ENCODE results near the gene ZBTB8A. TPM values are rescaled to one million over a fixed set of nuclear protein-coding genes. Genes with fewer than 3 reads are reported as not detected.

Gene ZBTB8A
- polyA plus RNA-seq, 3 donors = 0.08 TPM; not detected in 2

- no peak overlapping the region for H3K4me3 ChIP-seq (replicated peaks in 1 of 3; ENCODE audit: low read depth in 2 of 3, low read length in 3 of 3)
- no peak for TF ChIP-seq CTCF (IDR thresholded peaks at IDR 0.05)
- no peaks in the 10 kb centered on the region for H3K36me3 ChIP-seq (replicated peaks in 1 of 2; ENCODE audit: control insufficient read depth in 1 of 2, insufficient read depth in 2 of 2, low read length in 2 of 2)
- H3K4me1 ChIP-seq (ENCODE audit: control insufficient read depth in 1 of 2, insufficient read depth in 2 of 2, low read length in 2 of 2) = peaks cover 12 to 16% of the 10 kb centered on the region in 2 donors
- 92% methylated on average over 3 of the region's 8 CpGs for WGBS (ENCODE audit: insufficient coverage)
- Mint-ChIP-seq H3K4me3 (peak overlapping the region in 1 of 2 donors; percentile 40), H3K36me3 (no peaks in the 10 kb centered on the region), H3K4me1 (peaks cover 19% of the 10 kb centered on the region), H3K27me3 (ENCODE audit: low read depth in 3 of 3) (peaks cover 0 to 13% (median 5%) of the 10 kb centered on the region in 3 donors), H3K27ac (no peak overlapping the region), H3K9me3 (peaks cover 0 to 3% (median 0%) of the 10 kb centered on the region in 7 donors)
- intact Hi-C loops (cut with micrococcal nuclease) = no loop called here
- no peaks in the 10 kb centered on the region for H3K9me3 ChIP-seq (replicated peaks in 1 of 2; ENCODE audit: control insufficient read depth in 1 of 2, insufficient read depth in 1 of 2, low read length in 2 of 2)
- H3K4me2 ChIP-seq (replicated peaks; ENCODE audit: extremely low read depth, low read length, poor library complexity, severe bottlenecking) = no peak overlapping the region
- H3K27ac ChIP-seq (ENCODE audit: low read depth in 1 of 2, low read length in 2 of 2) = no peak overlapping the region
- no peak overlapping the region for H2AFZ ChIP-seq (ENCODE audit: insufficient read depth, low read depth, low read length, poor library complexity, severe bottlenecking)
- no peaks in the 10 kb centered on the region for H3K79me2 ChIP-seq (ENCODE audit: insufficient read depth, low read length)
- no peak overlapping the region for H3K9ac ChIP-seq (ENCODE audit: insufficient read depth, low read length, poor library complexity, severe bottlenecking)
- no peaks in the 10 kb centered on the region for H3K27me3 ChIP-seq (ENCODE audit: control insufficient read depth in 2 of 2, insufficient read depth in 2 of 2, low read length in 2 of 2)
- no peaks in the 10 kb centered on the region for H4K20me1 ChIP-seq (ENCODE audit: insufficient read depth, low read length)
- DNase-seq = no peak
These were observed 40.5 kb upstream of the ZBTB8A start for GRCh38 chr1:32498751-32499150.

DNA sequence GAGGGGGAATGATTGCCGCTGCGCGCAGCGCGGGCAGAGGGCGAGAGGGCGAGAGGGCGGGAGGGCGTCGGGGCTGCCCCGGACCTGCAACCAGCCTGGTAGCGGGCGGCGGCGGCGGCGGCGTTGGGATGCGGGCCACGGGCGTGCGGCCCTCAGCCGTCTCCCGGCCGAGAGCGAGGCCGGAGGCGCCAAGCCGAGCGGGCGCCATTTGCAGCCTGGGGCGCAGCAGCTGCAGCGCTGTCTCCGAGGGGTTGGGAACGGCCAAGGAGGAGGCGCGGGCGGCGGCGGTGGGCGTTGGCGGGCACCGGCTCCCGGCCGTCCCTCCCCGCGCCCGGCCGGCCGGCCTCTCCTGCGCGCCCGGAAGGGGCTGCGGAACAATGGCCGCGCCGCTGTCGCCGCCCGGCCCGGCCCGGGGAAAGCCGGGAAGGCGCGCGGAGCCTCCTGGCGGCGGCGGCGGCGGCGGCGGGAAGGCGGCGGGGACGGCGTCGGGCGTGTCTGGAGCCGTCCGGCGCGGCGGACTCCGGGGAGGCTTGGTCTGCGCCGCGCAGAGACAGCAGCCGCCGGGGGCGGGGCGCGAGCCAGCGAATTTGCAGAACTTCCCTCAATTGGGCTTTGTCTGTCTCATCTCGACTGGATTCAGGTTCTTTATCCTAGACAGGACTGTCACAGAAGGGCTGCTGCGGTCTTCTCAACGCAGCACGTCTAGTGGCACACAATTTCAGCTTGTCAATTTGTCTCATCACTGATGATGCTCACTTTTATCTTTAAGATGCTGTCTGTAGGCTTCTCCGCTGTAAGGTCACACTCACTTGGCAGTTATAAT lies 38.6 kb upstream of the ZBTB8A start:
- peak overlapping the region in 3 of 7 donors; percentile 13 to 50 (median 26) for H3K27ac Mint-ChIP-seq
- peak overlapping the region; percentile 54 to 77 (median 59) for H3K4me3 ChIP-seq (replicated peaks in 1 of 3; ENCODE audit: low read depth in 2 of 3, low read length in 3 of 3)
- peak overlapping the region in 1 of 2 donors; percentile 9 for H3K27ac ChIP-seq (ENCODE audit: low read depth in 1 of 2, low read length in 2 of 2)

More for the DNA sequence above, 38.6 kb upstream of the ZBTB8A start:
- intact Hi-C loops (cut with micrococcal nuclease) = no loop called here
- Histone ChIP-seq H3K9me3 (replicated peaks in 1 of 2; ENCODE audit: control insufficient read depth in 1 of 2, insufficient read depth in 1 of 2, low read length in 2 of 2) (peaks cover 0 to 3% of the 10 kb centered on the region in 2 donors), H3K9ac (ENCODE audit: insufficient read depth, low read length, poor library complexity, severe bottlenecking) (peak overlapping the region; percentile 56), H3K27me3 (ENCODE audit: control insufficient read depth in 2 of 2, insufficient read depth in 2 of 2, low read length in 2 of 2) (no peaks in the 10 kb centered on the region), H3K4me2 (replicated peaks; ENCODE audit: extremely low read depth, low read length, poor library complexity, severe bottlenecking) (peak overlapping the region; percentile 80), H3K4me1 (ENCODE audit: control insufficient read depth in 1 of 2, insufficient read depth in 2 of 2, low read length in 2 of 2) (peaks cover 12 to 16% of the 10 kb centered on the region in 2 donors), H3K36me3 (replicated peaks in 1 of 2; ENCODE audit: control insufficient read depth in 1 of 2, insufficient read depth in 2 of 2, low read length in 2 of 2) (no peaks in the 10 kb centered on the region), H4K20me1 (ENCODE audit: insufficient read depth, low read length) (no peaks in the 10 kb centered on the region), H3K79me2 (ENCODE audit: insufficient read depth, low read length) (no peaks in the 10 kb centered on the region), H2AFZ (ENCODE audit: insufficient read depth, low read depth, low read length, poor library complexity, severe bottlenecking) (peak overlapping the region; percentile 89)
- DNase-seq = peak; percentile 52 to 65 (median 56)
- Mint-ChIP-seq H3K4me1 (peaks cover 19% of the 10 kb centered on the region), H3K27me3 (ENCODE audit: low read depth in 3 of 3) (peaks cover 3 to 15% (median 5%) of the 10 kb centered on the region in 3 donors), H3K4me3 (peak overlapping the region; percentile 88 to 92), H3K36me3 (no peaks in the 10 kb centered on the region), H3K9me3 (peaks cover 2 to 8% (median 5%) of the 10 kb centered on the region in 7 donors)
- WGBS (ENCODE audit: insufficient coverage) = under 1% methylated on average over 96 of the region's 99 CpGs
- TF ChIP-seq CTCF (IDR thresholded peaks at IDR 0.05) = no peak
